GM18519 (cell line): ENCODE results near the gene SLC35F6.
"Not testable (repeated sequence)": the region's sequence is repeated elsewhere in the genome, so short reads cannot be mapped to it uniquely, and the experiment has no call there.

ENCODE experiments used
- ATAC-seq: cut with Tn5 transposase; IDR thresholded peaks from one replicate; pipeline ENCODE4 v1.9.1; 2021; ENCODE audit warnings: mild to moderate bottlenecking, moderate library complexity; ENCODE audit not compliant: unreplicated experiment, low FRiP score

Gene SLC35F6

GRCh38 chr2:26814072-26814765 is 50.1 kb downstream of the SLC35F6 start:
- ATAC-seq, result not testable (repeated sequence)

- no peak for ATAC-seq
Observed at GRCh38 chr2:26816893-26817292, 52.8 kb downstream of the SLC35F6 start.

- ATAC-seq, result no peak
Observed at GRCh38 chr2:26818255-26818654, 54.2 kb downstream of the SLC35F6 start.

DNA sequence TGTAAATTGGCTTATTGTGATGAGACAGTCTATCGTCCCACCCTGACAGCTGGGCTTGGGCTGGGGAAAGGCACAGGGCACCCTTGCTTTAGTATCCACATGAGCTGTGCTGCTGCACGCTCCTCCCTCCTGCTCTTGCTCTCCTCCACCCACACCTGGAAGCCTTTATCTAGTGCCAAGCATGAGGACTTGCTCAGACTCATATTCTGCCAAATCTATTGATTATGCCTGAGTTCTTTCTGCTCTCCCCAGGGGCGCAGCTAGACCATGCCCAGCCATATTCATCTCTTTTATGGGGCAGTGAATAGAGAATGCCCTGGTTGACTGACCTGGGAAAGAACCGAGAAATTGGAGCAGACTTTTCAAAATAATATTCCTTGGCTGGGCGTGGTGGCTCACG is 54.9 kb downstream of the SLC35F6 start:
- ATAC-seq, result no peak

GRCh38 chr2:26820932-26821331 is 56.8 kb downstream of the SLC35F6 start:
- no peak for ATAC-seq

DNA sequence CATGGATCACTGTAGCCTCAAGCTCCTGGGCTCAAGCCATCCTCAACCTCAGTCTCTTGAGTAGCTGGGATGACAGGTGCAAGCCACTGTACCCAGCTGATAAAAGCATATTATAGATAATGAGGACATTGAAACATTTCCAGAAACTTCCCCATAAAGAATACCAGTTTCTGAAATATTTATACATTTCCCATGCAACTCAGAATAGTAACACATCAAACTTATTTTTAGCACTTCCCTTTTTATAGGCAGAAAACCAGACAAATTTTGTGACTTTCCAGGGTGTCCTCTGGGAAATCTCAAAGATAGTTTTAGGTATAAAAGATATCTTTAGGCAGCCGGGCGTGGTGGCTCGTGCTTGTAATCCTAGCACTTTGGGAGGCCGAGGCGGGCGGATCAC is 58.8 kb downstream of the SLC35F6 start:
- no peak for ATAC-seq
